Measurements from ENCODE around the gene PEX19. TPM values are rescaled to one million over a fixed set of nuclear protein-coding genes. Genes with fewer than 3 reads are reported as not detected.

Gene PEX19
- total RNA-seq = 10 to 100 TPM; 28.3 to 69.1 (median 40.6) TPM

GRCh38 chr1:160284782-160285344, at the start of gene PEX19:
Gene PEX19, minus strand, starts transcription at chr1:160285133. Its CDS starts 9 bp downstream, at chr1:160285124.
- Histone ChIP-seq H3K4me3 (peak within 1 kb of the TSS; percentile 67 to 93 (median 77)), H3K9me3 (no peaks in the 10 kb centered on the region), H3K4me1 (peaks cover 12 to 36% (median 21%) of the 10 kb centered on the region in 4 donors), H3K36me3 (peaks cover 21 to 46% (median 37%) of the 10 kb centered on the region in 4 donors), H3K27ac (peak within 1 kb of the TSS; percentile 74 to 92 (median 83)), H3K27me3 (no peaks in the 10 kb centered on the region)
- peak; percentile 99 to 100 for ATAC-seq (ENCODE audit: low FRiP score in 2 of 2)
- peak in 3 of 4 donors; percentile 62 to 83 (median 69) for TF ChIP-seq POLR2A (IDR thresholded peaks at IDR 0.05)
- peak; percentile 95 to 98 for TF ChIP-seq POLR2AphosphoS5 (IDR thresholded peaks at IDR 0.05)
- peak in 1 of 4 donors; percentile 64 for TF ChIP-seq EP300 (IDR thresholded peaks at IDR 0.05)
- no peak for TF ChIP-seq CTCF (IDR thresholded peaks at IDR 0.05)
- WGBS, 2 donors = 0 to 1% methylated on average over 27 of the region's 27 CpGs
- peak; percentile 95 to 96 for DNase-seq

GRCh38 chr1:160332516-160332915, 47.6 kb upstream of the PEX19 start:
- no peak overlapping the region for H3K27ac ChIP-seq
- H3K4me3 ChIP-seq = no peak overlapping the region
- peaks cover 0 to under 1% (median 0%) of the 10 kb centered on the region in 4 donors for H3K4me1 ChIP-seq
- ATAC-seq (ENCODE audit: low FRiP score in 2 of 2) (no peak), DNase-seq (no peak)
- no peak for TF ChIP-seq EP300 (IDR thresholded peaks at IDR 0.05)
- TF ChIP-seq POLR2AphosphoS5 (IDR thresholded peaks at IDR 0.05) = no peak
- TF ChIP-seq CTCF (IDR thresholded peaks at IDR 0.05) = no peak
- TF ChIP-seq POLR2A (IDR thresholded peaks at IDR 0.05) = no peak
- no peaks in the 10 kb centered on the region for H3K27me3 ChIP-seq
- no peaks in the 10 kb centered on the region for H3K9me3 ChIP-seq
- peaks cover 53 to 100% (median 76%) of the 10 kb centered on the region in 4 donors for H3K36me3 ChIP-seq

- no peaks in the 10 kb centered on the region for H3K27me3 ChIP-seq
- ATAC-seq (ENCODE audit: low FRiP score in 2 of 2) = no peak
Observed at GRCh38 chr1:160330119-160330518, 45.2 kb upstream of the PEX19 start.

GRCh38 chr1:160328184-160328583, 43.3 kb upstream of the PEX19 start:
- WGBS, 2 donors = 80 to 81% methylated on average over 8 of the region's 8 CpGs

More at GRCh38 chr1:160330119-160330518, 45.2 kb upstream of the PEX19 start:
- Histone ChIP-seq H3K4me1 (no peaks in the 10 kb centered on the region), H3K9me3 (no peaks in the 10 kb centered on the region), H3K27ac (no peak overlapping the region), H3K36me3 (peaks cover 62 to 100% (median 86%) of the 10 kb centered on the region in 4 donors), H3K4me3 (no peak overlapping the region)
- TF ChIP-seq POLR2A (IDR thresholded peaks at IDR 0.05) (no peak), POLR2AphosphoS5 (IDR thresholded peaks at IDR 0.05) (no peak), CTCF (IDR thresholded peaks at IDR 0.05) (no peak), EP300 (IDR thresholded peaks at IDR 0.05) (no peak)
- DNase-seq = no peak

More at GRCh38 chr1:160328184-160328583, 43.3 kb upstream of the PEX19 start:
- H3K36me3 ChIP-seq = peaks cover 60 to 100% (median 77%) of the 10 kb centered on the region in 4 donors
- H3K4me3 ChIP-seq = no peak overlapping the region
- no peaks in the 10 kb centered on the region for H3K27me3 ChIP-seq
- H3K9me3 ChIP-seq = no peaks in the 10 kb centered on the region
- DNase-seq (no peak), ATAC-seq (ENCODE audit: low FRiP score in 2 of 2) (no peak)
- TF ChIP-seq EP300 (IDR thresholded peaks at IDR 0.05) = no peak
- TF ChIP-seq POLR2AphosphoS5 (IDR thresholded peaks at IDR 0.05) = no peak
- TF ChIP-seq POLR2A (IDR thresholded peaks at IDR 0.05) = no peak
- TF ChIP-seq CTCF (IDR thresholded peaks at IDR 0.05) = no peak
- no peaks in the 10 kb centered on the region for H3K4me1 ChIP-seq
- no peak overlapping the region for H3K27ac ChIP-seq
